HG03469 (cell line): Measurements from ENCODE around the gene HBQ1.
"Not testable (repeated sequence)": the region's sequence is repeated elsewhere in the genome, so short reads cannot be mapped to it uniquely, and the experiment has no call there.

Experiments
- ATAC-seq: cut with Tn5 transposase; IDR thresholded peaks from one replicate; pipeline ENCODE4 v1.9.1; 2021; ENCODE audit warnings: mild to moderate bottlenecking, moderate library complexity, moderate number of reproducible peaks; ENCODE audit not compliant: unreplicated experiment

The HBQ1 gene

DNA sequence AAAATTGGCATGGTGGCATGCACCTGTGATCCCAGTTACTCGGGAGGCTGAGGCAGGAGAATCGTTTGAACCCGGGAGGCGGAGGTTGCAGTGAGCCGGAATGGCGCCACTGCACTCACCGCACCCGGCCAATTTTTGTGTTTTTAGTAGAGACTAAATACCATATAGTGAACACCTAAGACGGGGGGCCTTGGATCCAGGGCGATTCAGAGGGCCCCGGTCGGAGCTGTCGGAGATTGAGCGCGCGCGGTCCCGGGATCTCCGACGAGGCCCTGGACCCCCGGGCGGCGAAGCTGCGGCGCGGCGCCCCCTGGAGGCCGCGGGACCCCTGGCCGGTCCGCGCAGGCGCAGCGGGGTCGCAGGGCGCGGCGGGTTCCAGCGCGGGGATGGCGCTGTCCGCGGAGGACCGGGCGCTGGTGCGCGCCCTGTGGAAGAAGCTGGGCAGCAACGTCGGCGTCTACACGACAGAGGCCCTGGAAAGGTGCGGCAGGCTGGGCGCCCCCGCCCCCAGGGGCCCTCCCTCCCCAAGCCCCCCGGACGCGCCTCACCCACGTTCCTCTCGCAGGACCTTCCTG is at the start of gene HBQ1:
TSS of gene HBQ1 (plus strand) at position 359 of the 575 bp plus-strand sequence. CDS start at position 387, 28 bp downstream.
- no peak for ATAC-seq

DNA sequence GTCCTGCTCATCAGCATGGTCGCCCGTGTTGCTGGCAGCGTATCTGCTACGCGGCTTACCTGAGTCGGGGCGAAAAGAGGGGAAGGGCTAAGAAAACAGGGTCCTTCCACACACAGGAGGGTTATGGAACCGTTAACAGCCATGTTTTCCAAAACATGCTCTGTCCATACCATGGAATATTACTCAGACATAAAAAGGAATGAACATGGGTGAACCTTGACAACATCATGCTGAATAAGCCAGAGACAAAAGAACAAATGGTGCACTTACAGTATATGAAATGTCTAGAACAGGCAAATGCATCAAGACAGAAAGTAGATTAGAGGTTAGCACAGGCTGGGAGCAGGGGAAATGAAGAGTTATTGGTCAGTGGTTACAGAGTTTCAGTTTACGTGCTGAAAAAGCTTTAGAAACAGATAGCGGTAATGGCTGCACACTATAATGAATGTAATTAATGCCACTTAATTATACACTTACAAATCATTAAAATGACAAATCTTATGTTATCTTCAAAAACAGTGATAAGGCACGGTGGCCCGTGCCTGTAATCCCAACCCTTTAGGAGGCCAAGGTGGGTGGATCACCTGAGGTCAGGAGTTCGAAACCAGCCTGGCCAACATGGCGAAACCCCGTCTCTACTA is 49.6 kb upstream of the HBQ1 start:
- no peak for ATAC-seq

DNA sequence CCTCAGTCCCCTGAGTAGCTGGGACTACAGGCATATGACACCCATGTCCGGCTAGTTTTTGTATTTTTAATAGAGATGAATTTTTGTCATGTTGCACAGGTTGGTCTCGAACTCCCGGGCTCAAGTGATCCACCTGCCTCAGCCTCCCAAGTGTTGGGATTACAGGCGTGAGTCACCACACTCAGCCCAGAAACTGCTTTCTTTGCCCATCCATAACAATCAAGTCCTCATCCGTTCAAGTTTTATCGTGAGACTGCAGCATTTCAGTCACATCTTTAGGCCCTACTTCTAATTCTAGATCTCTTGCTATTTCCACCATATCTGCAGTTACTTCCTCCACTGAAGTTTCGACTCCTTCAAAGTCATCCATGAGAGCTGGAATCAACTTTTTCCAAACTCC is 48.1 kb upstream of the HBQ1 start:
- no peak for ATAC-seq

DNA sequence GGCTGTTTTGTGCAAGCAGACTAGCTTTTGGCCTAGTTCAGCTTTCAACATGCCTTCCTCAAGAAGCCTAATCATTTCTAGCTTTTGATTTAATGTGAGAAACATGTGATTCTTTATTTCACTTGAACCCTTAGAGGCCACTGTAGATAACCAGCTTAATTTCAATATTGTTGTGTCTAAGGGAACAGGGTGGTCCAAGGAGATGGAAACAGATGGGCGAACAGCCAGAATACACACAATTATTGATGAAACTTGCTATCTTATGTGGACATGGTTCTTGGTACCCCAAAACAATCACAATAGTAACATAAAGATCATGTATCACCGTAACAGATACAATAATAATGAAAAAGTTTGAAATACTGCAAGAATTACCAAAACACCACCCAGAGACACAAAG is 46.5 kb upstream of the HBQ1 start:
- ATAC-seq: no peak

DNA sequence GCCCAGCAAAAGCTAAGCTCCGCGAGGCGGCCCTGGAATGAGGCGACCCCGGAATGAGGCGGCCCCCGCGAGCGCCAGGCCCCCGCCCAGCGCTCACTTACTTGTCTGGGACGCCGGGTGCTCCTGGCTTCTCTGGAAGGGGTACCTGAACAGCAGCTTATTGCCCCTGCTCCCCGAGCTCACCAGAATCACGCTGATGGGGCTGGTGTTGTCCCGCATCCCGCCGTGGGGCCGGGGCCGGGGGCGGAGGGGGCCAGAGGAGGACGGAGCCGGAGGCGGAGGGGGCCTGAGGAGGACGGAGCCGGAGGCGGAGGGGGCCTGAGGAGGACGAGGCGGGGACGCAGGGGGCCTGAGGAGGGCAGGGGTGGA is 42.2 kb upstream of the HBQ1 start:
- no peak for ATAC-seq

DNA sequence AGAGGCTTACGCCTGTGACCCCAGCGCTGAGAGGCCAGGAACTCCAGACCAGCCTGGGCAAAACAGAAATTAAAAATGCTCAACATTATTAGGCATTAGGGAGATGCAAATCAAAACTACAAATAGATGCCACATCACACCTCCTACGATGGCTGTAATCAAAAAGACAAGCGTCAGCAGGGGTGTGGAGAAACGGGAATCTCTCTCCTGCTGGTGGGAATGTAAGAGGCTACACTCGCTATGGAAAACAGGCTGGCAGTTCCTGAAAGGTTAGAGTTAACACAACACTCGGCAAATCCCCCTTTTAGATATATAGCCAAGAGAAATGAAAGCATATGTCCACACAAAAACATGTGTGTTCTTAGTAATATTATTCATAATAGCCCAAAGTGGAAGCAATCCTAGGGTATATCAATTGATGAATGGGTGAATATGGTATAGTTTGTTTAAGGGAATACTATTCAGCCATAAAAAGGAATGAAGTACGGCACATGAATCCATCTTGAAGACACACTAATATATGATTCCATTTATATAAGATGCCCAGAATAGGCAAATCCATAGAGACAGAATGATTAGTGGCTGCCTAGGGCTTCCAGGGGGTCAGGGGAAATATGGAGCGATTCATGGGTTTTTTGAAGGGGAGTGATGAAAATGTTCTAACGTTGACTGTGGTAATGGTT is 39.9 kb upstream of the HBQ1 start:
- no peak for ATAC-seq

DNA sequence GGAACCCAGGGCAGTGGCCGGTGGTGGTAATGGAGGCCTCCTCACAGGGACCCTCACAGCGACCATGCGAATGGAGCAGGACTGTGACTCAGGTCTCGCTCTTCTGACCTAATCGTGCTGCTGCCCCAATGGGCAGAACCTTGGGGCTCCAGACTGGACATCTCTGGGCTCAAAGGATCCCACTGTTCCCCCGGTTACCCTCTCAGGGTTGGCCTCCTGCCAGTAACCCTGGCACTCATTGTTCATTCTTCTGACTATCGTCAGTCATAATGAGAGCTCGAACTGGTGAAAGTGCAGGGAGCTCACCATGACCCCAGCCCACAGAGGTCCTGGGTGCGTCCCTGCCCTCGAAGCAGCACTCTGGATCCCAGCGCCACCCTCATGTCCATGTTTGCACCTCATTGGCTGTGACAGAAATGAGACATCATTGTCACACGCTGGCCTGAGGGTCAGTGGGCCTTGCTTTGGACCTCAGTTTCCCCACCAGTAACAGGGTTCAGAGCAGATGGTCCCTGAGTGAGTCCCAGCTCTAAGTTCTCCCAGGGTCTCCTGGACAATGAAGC is 37.8 kb upstream of the HBQ1 start:
- ATAC-seq: no peak

DNA sequence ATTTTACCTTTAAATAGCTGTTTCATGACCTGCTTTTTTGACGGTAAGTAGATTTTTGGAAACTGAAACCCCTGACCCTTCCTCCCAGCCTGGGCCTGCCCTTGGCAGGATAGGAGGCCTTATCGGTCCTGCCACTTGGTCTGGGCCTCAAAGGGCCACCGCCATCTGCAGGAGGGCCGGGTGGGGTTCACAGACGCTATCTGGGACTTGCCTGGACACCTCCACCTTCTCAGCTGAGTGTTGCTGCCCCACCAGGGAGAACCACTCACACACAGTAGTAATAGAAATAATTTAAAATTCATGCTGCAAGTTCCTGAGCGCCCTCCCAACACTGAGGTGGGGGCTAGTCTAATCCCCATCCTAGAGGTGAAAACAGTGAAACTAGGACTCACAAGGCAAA is 37.2 kb upstream of the HBQ1 start:
- ATAC-seq: no peak

DNA sequence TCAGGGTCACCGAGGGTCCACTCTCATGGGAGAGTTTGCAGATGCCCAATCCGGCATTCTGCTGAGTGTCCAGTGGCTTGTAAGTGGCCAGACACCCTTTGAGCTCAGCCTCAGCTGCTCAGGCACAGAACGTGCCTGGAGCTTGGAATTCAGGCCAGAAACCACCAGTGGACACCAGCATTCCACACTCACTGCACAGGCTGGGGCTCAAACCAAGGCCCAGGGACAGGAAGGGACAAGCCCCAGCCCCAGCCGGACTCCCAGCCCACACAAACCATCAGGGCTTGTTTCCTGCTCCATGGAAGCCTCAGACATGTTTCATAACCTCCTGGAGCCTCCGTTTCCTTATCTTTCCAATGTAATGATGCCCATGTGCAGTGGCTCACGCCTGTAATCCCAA is 36.8 kb upstream of the HBQ1 start:
- no peak for ATAC-seq

DNA sequence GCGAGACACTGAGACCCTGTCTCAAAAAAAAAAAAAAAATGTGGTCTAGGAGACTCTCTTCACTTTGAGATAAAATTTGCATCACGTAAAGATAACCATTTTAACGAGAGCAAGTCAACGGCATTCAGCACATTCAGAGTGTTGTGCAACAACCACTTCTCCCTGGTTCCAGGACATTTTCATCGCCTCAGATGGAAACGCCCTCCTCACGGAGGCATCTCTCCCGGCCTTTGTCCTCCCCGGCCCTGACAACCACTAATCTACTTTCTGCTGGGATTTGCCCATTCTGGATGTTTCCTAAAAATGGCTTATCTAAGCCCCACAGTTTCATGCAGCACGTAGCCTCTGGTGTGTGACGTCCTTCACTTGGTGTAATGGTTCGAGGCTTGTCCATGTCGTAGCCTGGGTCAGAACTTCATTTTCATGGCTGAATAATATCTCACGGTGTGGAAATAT is 35.4 kb upstream of the HBQ1 start:
- ATAC-seq: no peak

DNA sequence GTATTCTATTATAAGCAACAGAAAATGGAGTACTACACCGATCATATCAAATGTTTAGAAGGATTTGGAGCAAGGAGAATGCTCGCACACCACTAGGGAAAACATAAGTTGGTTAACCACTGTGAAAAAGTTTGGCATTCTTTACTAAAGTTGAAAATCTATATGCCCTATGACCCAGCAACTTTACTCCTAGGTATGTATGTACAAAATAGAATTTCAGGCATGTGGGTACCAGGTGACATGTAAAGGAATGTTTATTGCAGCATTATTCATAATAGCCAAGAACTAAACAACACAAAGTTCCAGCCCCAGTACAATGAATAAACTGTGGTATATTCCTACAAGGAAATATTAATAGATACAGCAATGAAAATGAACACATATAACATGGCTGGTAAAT is 33.6 kb upstream of the HBQ1 start:
- ATAC-seq: no peak

DNA sequence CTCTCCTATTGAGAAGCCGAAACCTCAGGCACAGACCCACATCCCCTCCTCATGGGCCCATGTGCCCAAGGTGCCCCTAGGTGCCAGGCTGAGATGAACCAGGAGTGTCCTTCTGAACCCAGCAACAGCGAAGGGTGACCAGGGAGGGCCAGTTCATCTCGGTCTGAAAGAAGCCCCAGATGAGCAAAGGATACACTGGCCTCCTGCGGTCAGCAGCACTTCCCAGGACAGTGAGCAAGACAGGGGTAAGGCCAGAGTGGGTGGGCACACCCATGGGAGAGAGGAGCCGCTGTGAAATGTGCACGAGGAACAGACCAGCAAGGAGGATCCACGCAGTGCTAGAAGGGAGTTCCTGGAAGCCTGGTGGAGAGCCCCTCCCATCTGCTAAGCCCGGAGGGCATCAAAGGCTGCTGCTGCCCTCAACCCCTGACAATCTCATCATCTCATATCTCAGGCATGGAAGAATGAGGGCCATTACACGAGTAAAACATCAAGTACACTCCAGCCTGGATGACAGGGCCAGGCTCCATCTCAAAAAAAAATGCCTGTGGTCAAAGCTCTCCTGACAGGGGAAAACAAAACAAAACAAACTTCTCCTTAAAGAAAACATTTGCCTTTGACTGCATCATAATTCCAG is 31.1 kb upstream of the HBQ1 start:
- ATAC-seq: no peak

DNA sequence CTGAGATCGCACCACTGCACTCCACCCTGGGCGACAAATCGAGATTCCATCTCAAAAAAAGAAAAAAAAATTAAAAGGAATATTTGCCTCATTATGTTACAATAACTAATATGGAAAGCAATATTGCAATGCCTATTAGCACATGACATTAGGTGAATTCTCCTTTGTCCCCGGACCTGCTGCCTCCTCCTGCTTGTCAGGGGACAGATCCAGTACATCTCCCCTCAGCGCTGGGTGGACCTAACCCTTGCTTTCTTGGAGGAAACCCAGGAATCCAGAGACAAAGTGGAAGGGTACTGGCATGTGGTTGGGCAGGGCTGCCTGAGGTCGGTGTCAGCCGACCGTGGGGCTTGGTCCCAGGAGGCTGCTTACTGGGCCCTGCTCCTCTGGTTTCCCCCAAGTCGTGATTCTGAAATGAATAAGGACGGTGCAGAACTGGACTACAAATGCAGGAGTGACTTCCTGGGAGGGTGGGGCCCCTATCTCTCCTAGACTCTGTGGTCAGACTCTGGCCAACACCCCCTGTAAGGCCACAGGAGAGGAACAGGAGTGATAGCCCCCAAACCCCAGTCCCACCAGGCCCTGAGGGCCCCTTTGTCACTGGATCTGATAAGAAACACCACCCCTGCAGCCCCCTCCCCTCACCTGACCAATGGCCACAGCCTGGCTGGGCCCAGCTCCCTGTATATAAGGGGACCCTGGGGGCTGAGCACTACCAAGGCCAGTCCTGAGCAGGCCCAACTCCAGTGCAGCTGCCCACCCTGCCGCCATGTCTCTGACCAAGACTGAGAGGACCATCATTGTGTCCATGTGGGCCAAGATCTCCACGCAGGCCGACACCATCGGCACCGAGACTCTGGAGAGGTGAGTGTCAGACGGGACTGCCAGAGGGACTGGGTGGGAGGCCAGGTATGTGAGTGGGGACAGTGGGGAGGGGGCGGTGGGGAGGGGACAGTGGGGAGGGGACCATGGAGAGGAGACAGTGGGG is 27.8 kb upstream of the HBQ1 start, which contains the start of gene HBZ:
TSS of gene HBZ (plus strand) at position 504 of the 988 bp plus-strand sequence. CDS start at position 770, 266 bp downstream.
- ATAC-seq: no peak

DNA sequence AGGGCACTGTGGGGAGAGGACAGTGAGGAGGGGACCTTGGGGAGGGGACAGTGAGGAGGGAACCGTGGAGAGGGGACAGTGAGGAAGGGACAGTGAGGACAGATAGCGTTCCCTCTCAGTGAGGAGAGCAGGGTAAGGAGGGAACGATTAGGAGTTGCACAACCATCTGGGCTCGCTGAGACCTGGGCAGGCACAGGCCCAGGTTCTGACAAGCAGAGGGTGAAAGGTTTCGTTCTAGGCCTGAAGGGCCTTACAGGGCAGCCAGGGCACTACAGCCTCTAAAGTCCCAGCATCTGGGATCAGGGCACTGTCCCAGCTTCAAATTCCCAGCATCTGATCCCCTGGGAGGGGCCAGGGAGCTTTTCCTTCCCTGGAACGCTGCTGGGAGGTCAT is 27.1 kb upstream of the HBQ1 start:
- not testable (repeated sequence) for ATAC-seq

DNA sequence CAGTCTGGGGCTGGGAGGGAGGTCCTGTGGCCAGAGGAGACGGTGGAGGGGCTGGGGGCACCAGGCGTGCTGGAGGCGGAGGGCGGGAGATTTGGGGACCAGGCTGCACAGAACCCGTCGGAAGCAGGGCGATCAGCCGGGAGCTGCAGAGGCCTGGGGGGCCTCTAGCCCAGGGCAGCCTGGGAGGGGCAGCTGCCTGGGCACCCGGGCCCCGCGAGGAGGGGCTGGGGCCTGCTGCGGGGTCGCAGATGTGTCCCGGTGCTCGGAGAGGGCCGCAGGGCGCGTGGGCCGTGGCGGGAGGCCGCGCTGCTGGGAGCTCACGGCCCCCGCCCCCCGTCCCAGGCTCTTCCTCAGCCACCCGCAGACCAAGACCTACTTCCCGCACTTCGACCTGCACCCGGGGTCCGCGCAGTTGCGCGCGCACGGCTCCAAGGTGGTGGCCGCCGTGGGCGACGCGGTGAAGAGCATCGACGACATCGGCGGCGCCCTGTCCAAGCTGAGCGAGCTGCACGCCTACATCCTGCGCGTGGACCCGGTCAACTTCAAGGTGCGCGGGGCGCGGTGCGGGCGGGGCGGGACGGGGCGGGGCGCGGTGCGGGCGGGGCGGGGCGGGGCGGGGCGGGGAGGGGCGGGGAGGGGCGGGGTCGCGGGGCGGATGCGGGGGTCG is 26.6 kb upstream of the HBQ1 start:
- ATAC-seq: not testable (repeated sequence)

DNA sequence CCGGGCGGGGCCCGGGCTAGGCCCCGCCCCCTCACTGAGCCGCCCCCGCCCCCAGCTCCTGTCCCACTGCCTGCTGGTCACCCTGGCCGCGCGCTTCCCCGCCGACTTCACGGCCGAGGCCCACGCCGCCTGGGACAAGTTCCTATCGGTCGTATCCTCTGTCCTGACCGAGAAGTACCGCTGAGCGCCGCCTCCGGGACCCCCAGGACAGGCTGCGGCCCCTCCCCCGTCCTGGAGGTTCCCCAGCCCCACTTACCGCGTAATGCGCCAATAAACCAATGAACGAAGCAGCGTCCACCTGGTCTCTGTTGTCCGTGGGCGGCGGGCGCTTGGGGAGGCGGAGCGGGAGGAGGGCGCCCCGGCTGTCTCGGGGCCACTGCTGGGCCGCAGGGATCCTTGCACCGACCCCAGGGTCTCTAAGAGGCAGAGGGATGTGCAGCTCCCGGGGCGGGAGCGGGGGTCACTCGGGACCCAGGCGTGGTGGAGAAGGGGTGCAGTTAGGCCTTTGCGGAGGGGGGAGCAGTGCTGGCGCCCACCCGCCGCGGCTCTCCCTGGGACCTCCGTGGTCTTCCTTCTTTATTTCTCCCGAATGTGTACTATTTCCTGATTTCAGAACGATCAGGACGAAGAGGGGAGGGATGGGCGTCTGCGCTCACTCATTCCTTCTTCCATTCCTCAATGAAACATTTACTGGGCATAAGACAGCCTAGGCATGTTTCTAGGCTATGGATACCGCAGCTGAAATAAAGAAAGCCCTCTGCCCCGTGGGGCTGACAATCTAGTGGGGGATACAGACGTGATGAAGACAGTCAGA is 25.8 kb upstream of the HBQ1 start:
- no peak for ATAC-seq

DNA sequence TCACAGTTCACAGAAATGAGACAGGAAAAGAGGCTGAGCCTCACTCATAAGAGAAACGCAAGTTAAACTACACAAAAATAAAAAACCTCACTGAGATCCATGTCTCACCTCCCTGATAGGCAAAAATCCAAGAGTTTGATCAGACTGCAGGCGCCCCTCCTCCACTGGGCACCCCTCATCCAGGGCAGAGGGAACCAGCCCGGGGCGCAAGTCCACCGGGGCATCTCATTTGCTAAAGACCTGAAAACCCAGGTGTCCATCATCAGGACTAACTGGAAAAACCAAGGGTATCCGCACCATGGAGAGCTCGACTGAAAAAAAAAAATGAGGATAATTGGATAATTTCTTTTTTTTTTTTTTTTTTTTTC is 25.2 kb upstream of the HBQ1 start:
- no peak for ATAC-seq

DNA sequence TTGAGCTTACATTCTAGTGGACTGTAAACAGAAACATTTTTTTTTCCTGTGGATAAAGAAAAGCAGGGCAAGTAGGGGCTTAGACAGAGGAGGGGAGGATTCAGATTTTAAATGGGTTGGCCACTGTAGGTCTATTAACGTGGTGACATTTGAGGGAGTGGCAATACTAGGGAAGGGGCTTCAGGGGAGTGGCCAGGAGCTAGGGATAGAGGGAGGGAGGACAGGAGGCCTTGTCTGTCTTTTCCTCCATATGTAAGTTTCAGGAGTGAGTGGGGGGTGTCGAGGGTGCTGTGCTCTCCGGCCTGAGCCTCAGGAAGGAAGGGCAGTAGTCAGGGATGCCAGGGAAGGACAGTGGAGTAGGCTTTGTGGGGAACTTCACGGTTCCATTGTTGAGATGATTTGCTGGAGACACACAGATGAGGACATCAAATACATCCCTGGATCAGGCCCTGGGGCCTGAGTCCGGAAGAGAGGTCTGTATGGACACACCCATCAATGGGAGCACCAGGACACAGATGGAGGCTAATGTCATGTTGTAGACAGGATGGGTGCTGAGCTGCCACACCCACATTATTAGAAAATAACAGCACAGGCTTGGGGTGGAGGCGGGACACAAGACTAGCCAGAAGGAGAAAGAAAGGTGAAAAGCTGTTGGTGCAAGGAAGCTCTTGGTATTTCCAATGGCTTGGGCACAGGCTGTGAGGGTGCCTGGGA is 21.0 kb upstream of the HBQ1 start:
- ATAC-seq: no peak
